Kidney epithelial cell (primary cell): ENCODE measurements around the gene JOSD2. TPM values are rescaled to one million over a fixed set of nuclear protein-coding genes. Genes with fewer than 3 reads are reported as not detected.

ENCODE experiments used
- DNase-seq: peaks from one replicate; pipeline ENCODE4 v3.0.0-alpha.2; 2010; ENCODE audit warnings: low read depth
- H3K27me3 ChIP-seq: 2 replicates; pipeline ENCODE4 v1.6.0; 2011; ENCODE audit warnings: low read length; ENCODE audit not compliant: control insufficient read depth, insufficient read depth
- H3K36me3 ChIP-seq: 2 replicates; pipeline ENCODE4 v1.5.1; 2011; ENCODE audit warnings: low read length; ENCODE audit not compliant: control insufficient read depth, insufficient read depth
- H3K4me3 ChIP-seq: 2 replicates; pipeline ENCODE4 v1.5.1; 2011; ENCODE audit warnings: low read depth, mild to moderate bottlenecking, control low read depth, low read length
- CTCF ChIP-seq: IDR thresholded peaks from 2 replicates; pipeline ENCODE4 v1.5.1; 2011; ENCODE audit warnings: mild to moderate bottlenecking, moderate library complexity, low read length, control low read depth, inconsistent platforms; ENCODE audit not compliant: insufficient read depth, poor library complexity, severe bottlenecking
- total RNA-seq: library from RNA; depleted of rRNA; stranded (reverse); fragments of >200 nt; gene quantifications from 2 replicates; pipeline ENCODE4 v1.2.3, GENCODE V29; 2015

JOSD2 gene
- total RNA-seq, 1 donor from 2014 or later: 26.8 TPM

GRCh38 chr19:50497022-50497405 is 14.0 kb downstream of the JOSD2 start:
- Histone ChIP-seq H3K36me3 (no peaks in the 10 kb centered on the region), H3K27me3 (peaks cover 49% of the 10 kb centered on the region), H3K4me3 (no peak overlapping the region)
- TF ChIP-seq CTCF: no peak
- DNase-seq: no peak

- H3K4me3 ChIP-seq: no peak overlapping the region
- peaks cover 52% of the 10 kb centered on the region for H3K27me3 ChIP-seq
- DNase-seq: no peak
- no peak for TF ChIP-seq CTCF
- no peaks in the 10 kb centered on the region for H3K36me3 ChIP-seq
Observed at GRCh38 chr19:50496189-50497021, 14.6 kb downstream of the JOSD2 start.

GRCh38 chr19:50495020-50495531 is 15.9 kb downstream of the JOSD2 start:
- TF ChIP-seq CTCF: no peak
- no peak for DNase-seq
- Histone ChIP-seq H3K36me3 (no peaks in the 10 kb centered on the region), H3K4me3 (no peak overlapping the region), H3K27me3 (peaks cover 52% of the 10 kb centered on the region)

- Histone ChIP-seq H3K36me3 (no peaks in the 10 kb centered on the region), H3K4me3 (no peak overlapping the region), H3K27me3 (peaks cover 52% of the 10 kb centered on the region)
- DNase-seq: no peak
- TF ChIP-seq CTCF: no peak
Observed at GRCh38 chr19:50494186-50495019, 16.6 kb downstream of the JOSD2 start.

GRCh38 chr19:50493171-50493570 is 17.8 kb downstream of the JOSD2 start:
- TF ChIP-seq CTCF: no peak
- no peaks in the 10 kb centered on the region for H3K36me3 ChIP-seq
- H3K27me3 ChIP-seq: peaks cover 59% of the 10 kb centered on the region
- H3K4me3 ChIP-seq: no peak overlapping the region
- DNase-seq: no peak
